NCI-H2107 treated with DMSO at 0.1 percent for 48 hours (cell line): ENCODE results near the gene CLEC7A.
A peak's percentile ranks its signal among the peaks of the same experiment; 100 is the strongest.

Experiments used
- DNase-seq: peaks from one replicate; lab custom pipeline; 2025; ENCODE audit not compliant: unreplicated experiment; lab: John Stamatoyannopoulos, UW

Gene CLEC7A

GRCh38 chr12:10130042-10130441, at the start of gene CLEC7A:
CLEC7A (minus strand) TSS chr12:10130199; CDS start chr12:10130082, 117 bp downstream.
- no peak for DNase-seq

- DNase-seq: no peak
These were observed 49.8 kb upstream of the CLEC7A start for GRCh38 chr12:10179776-10180181.

- no peak for DNase-seq
These were observed 48.8 kb upstream of the CLEC7A start, which contains the start of gene TMEM52B for GRCh38 chr12:10178821-10179220. TMEM52B (plus strand) TSS chr12:10179032; CDS start chr12:10179575, 543 bp downstream.

GRCh38 chr12:10175846-10176636, 46.0 kb upstream of the CLEC7A start:
- no peak for DNase-seq

GRCh38 chr12:10174986-10175614, 45.1 kb upstream of the CLEC7A start:
- no peak for DNase-seq

- DNase-seq: no peak
These were observed 42.2 kb upstream of the CLEC7A start, which contains the start of gene OLR1 for GRCh38 chr12:10171973-10172728. OLR1 (minus strand) TSS chr12:10172132; CDS start chr12:10172077, 55 bp downstream.

- no peak for DNase-seq
These were observed 40.2 kb upstream of the CLEC7A start for GRCh38 chr12:10170216-10170615.

GRCh38 chr12:10169104-10169503, 39.1 kb upstream of the CLEC7A start:
- DNase-seq: no peak

GRCh38 chr12:10167599-10167998, 37.6 kb upstream of the CLEC7A start:
- DNase-seq: no peak

GRCh38 chr12:10165421-10165820, 35.4 kb upstream of the CLEC7A start:
- DNase-seq: no peak

GRCh38 chr12:10163084-10163483, 33.1 kb upstream of the CLEC7A start:
- DNase-seq: no peak

- DNase-seq: no peak
These were observed 30.8 kb upstream of the CLEC7A start for GRCh38 chr12:10160617-10161385.

- DNase-seq: no peak
These were observed 29.3 kb upstream of the CLEC7A start for GRCh38 chr12:10159280-10159679.

GRCh38 chr12:10158406-10158805, 28.4 kb upstream of the CLEC7A start:
- no peak for DNase-seq

GRCh38 chr12:10155966-10156365, 26.0 kb upstream of the CLEC7A start:
- no peak for DNase-seq

- no peak for DNase-seq
These were observed 24.1 kb upstream of the CLEC7A start for GRCh38 chr12:10154145-10154496.

GRCh38 chr12:10153271-10154144, 23.5 kb upstream of the CLEC7A start:
- peak; percentile 27 for DNase-seq

- no peak for DNase-seq
These were observed 21.6 kb upstream of the CLEC7A start for GRCh38 chr12:10151621-10152020.

- no peak for DNase-seq
These were observed 17.9 kb upstream of the CLEC7A start for GRCh38 chr12:10147714-10148403.
